Gastroesophageal sphincter (tissue), 4 donors: ENCODE measurements around the gene LSM4. TPM values are rescaled to one million over a fixed set of nuclear protein-coding genes. Genes with fewer than 3 reads are reported as not detected.

Source experiments
- ATAC-seq: fragments of 150-250 bp; one replicate; pipeline ENCODE4 v1.9.1; 2016; ENCODE audit warnings: mild to moderate bottlenecking, moderate library complexity
- H3K27ac ChIP-seq, 4 donors: fragments of 200-600 bp; sonication (generic) in 3 of 4; 1 replicate in 3 of 4; 2 replicates in 1 of 4; pipeline ENCODE4 v1.5.1; 2016 to 2019
- H3K27me3 ChIP-seq: fragments of 200-600 bp; sonication (generic); one replicate; pipeline ENCODE4 v1.5.1; 2019
- H3K36me3 ChIP-seq, 2 donors: fragments of 200-600 bp; sonication (generic); one replicate each; pipeline ENCODE4 v1.5.1; 2019; ENCODE audit warnings: control low read depth in 1 of 2
- H3K4me1 ChIP-seq, 3 donors: fragments of 200-600 bp; sonication (generic); 1 replicate in 2 of 3; 2 replicates in 1 of 3; pipeline ENCODE4 v1.5.1; 2016 to 2019; ENCODE audit warnings: control low read depth in 2 of 3
- H3K4me3 ChIP-seq, 2 donors: fragments of 200-600 bp; sonication (generic); one replicate each; pipeline ENCODE4 v1.5.1; 2019; ENCODE audit warnings: mild to moderate bottlenecking in 1 of 2, moderate library complexity in 1 of 2
- H3K9me3 ChIP-seq, 3 donors: fragments of 200-600 bp; sonication (generic); one replicate each; pipeline ENCODE4 v1.5.1; 2017 to 2019; ENCODE audit warnings: control low read depth in 2 of 3
- EP300 ChIP-seq: sonication (generic); formaldehyde crosslinking; IDR thresholded peaks from one replicate; pipeline ENCODE4 v1.6.1; 2017; ENCODE audit warnings: antibody characterized with exemption, mild to moderate bottlenecking
- POLR2A ChIP-seq, 2 donors: fragments of 450-650 bp; IDR thresholded peaks; one replicate each; pipeline ENCODE4 v1.6.1; 2017; ENCODE audit warnings: antibody characterized with exemption in 2 of 2, mild to moderate bottlenecking in 2 of 2, moderate library complexity in 1 of 2
- POLR2AphosphoS5 ChIP-seq: sonication (generic); formaldehyde crosslinking; IDR thresholded peaks from one replicate; pipeline ENCODE4 v1.6.1; 2017; ENCODE audit warnings: antibody characterized with exemption
- WGBS, 2 donors: methylation state at CpG; one replicate each; pipeline ENCODE4 v1.1.5; 2018; ENCODE audit warnings: low coverage in 1 of 2; 5-methylcytosine and 5-hydroxymethylcytosine counted together
- total RNA-seq, 4 donors: library from RNA; depleted of rRNA; stranded (reverse); fragments of >200 nt; gene quantifications; one replicate each; pipeline ENCODE4 v1.1.0, GENCODE V29; 2016
- TF ChIP-seq, protein P1 (sequence below), 4 experiments: fragments of 200-600 bp in 2 of 4; fragments of 450-650 bp in 2 of 4; sonication (generic) in 1 of 4; IDR thresholded peaks; one replicate each; pipeline ENCODE4 v1.5.1; 2017 to 2019; ENCODE audit warnings: antibody characterized with exemption in 4 of 4, mild to moderate bottlenecking in 2 of 4, moderate library complexity in 2 of 4

Gene LSM4
- total RNA-seq, 4 donors from 2014 or later: 81.2 to 116 (median 94.5) TPM

DNA sequence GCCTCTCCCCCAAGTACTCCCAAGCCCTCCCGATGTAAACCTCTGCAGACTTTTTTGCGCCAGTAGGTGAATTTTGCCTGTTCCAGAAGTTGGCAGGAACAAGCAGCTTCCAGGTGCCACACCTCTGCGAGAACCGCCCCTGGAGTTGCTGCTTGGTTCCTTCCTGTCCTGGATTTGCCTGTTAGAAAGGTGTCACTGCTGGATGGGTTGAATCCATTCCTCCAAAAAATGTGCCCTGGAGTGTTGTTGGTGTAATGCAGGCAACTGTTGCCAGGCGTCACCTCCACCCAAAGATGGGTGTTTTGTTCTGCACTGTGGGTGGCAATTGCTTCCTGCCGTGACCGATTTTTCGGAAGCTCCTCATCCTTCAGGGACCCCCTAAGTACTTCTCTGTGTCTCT, 23.2 kb upstream of the LSM4 start:
- Histone ChIP-seq H3K27me3 (no peaks in the 10 kb centered on the region), H3K36me3 (peaks cover 0 to 50% of the 10 kb centered on the region in 2 donors), H3K27ac (no peak overlapping the region), H3K9me3 (no peaks in the 10 kb centered on the region), H3K4me3 (no peak overlapping the region), H3K4me1 (peaks cover 0 to 38% (median 3%) of the 10 kb centered on the region in 3 donors)
- 64% methylated on average over 8 of the region's 8 CpGs for WGBS, 2 donors
- ATAC-seq: no peak
- no peak for TF ChIP-seq EP300
- no peak for TF ChIP-seq POLR2A (IDR thresholded peaks at IDR 0.05)
- TF ChIP-seq, protein P1, sequence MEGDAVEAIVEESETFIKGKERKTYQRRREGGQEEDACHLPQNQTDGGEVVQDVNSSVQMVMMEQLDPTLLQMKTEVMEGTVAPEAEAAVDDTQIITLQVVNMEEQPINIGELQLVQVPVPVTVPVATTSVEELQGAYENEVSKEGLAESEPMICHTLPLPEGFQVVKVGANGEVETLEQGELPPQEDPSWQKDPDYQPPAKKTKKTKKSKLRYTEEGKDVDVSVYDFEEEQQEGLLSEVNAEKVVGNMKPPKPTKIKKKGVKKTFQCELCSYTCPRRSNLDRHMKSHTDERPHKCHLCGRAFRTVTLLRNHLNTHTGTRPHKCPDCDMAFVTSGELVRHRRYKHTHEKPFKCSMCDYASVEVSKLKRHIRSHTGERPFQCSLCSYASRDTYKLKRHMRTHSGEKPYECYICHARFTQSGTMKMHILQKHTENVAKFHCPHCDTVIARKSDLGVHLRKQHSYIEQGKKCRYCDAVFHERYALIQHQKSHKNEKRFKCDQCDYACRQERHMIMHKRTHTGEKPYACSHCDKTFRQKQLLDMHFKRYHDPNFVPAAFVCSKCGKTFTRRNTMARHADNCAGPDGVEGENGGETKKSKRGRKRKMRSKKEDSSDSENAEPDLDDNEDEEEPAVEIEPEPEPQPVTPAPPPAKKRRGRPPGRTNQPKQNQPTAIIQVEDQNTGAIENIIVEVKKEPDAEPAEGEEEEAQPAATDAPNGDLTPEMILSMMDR (IDR thresholded peaks at IDR 0.05): no peak
- TF ChIP-seq POLR2AphosphoS5: no peak

DNA sequence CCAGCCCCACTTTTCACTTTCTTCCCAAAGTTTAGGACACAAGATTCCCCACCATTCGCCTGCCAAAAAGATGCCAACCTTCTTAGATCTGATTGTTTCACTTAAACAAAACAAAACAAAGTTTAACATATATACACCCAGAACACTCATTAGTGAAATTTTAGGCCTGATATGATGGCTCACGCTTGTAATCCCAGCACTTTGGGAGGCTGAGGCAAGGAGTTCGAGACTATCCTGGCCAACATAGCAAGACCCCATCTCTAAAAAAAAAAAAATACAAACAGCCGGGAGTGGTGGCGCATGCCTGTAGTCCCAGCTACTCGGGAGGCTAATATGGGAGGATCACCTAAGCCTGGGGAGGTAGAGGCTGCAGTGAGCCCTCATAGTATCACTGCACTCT, 22.4 kb upstream of the LSM4 start:
- Histone ChIP-seq H3K27me3 (no peaks in the 10 kb centered on the region), H3K9me3 (no peaks in the 10 kb centered on the region), H3K27ac (no peak overlapping the region), H3K4me3 (no peak overlapping the region), H3K36me3 (peaks cover 0 to 46% of the 10 kb centered on the region in 2 donors), H3K4me1 (peaks cover 0 to 42% (median 3%) of the 10 kb centered on the region in 3 donors)
- WGBS, 2 donors: 100% methylated on average over 3 to 4 of the region's 6 CpGs
- no peak for ATAC-seq
- no peak for TF ChIP-seq POLR2A (IDR thresholded peaks at IDR 0.05)

DNA sequence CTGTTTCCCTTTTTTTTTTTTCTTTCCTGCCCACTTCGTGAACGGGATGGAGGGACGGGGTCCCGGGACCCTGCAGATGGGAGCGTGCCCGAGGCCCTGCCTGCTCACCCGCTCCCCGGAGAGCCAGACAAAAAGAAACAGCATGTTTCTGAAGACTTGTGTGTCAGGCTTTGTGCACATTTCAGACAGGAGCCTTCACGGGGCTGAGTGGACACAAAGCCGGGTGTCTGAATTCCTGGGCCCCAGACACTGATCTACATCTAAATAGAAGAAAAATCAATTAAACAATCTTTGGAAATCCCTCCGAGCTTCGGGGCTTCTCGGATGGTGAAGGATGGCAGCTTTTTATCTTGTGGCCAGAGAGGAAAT, 21.7 kb upstream of the LSM4 start:
- WGBS, 2 donors: 45 to 50% methylated on average over 5 of the region's 13 CpGs
- Histone ChIP-seq H3K27ac (peak overlapping the region in 2 of 4 donors; percentile 50 to 51), H3K36me3 (peaks cover 0 to 42% of the 10 kb centered on the region in 2 donors)

DNA sequence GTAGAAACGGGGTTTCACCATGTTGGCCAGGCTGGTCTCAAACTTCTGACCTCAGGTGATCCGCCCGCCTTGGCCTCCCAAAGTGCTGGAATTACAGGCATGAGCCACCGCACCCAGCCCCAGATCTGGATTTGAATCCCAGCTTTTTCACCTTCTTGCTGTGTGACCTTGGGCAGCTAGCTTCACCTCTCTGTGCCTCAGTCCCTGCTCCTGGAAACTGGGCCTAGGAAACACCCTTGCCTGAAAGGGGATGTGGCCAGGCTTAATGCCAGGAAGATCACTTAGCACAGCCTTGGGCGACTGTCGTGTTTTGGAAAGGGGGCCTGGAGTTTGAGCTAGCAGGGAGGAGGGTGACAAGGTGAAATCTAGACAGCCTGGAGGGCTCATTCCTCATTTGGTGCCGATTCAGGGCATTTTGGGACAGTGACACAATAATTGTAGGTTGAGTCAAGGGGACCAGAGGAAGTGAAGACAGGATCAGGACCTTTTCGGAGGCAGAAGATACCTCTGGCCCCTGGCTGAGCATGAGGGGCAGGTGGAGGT, 19.3 kb upstream of the LSM4 start:
- Histone ChIP-seq H3K27me3 (no peaks in the 10 kb centered on the region), H3K27ac (peak overlapping the region in 3 of 4 donors; percentile 84 to 90 (median 85)), H3K36me3 (peaks cover 0 to 30% of the 10 kb centered on the region in 2 donors), H3K9me3 (no peaks in the 10 kb centered on the region), H3K4me3 (no peak overlapping the region), H3K4me1 (peaks cover 0 to 49% (median 3%) of the 10 kb centered on the region in 3 donors)
- ATAC-seq: no peak
- 74% methylated on average over 4 of the region's 8 CpGs; no CpG with 5 or more reads in 1 of the 2 donors for whole genome bisulfite sequencing, 2 donors
- no peak for TF ChIP-seq POLR2AphosphoS5

More for the DNA sequence above, 21.7 kb upstream of the LSM4 start:
- Histone ChIP-seq H3K4me1 (peaks cover 0 to 44% (median 3%) of the 10 kb centered on the region in 3 donors), H3K4me3 (no peak overlapping the region), H3K27me3 (no peaks in the 10 kb centered on the region), H3K9me3 (no peaks in the 10 kb centered on the region)
- ATAC-seq: no peak
- TF ChIP-seq EP300 (no peak), POLR2A (IDR thresholded peaks at IDR 0.05) (no peak), POLR2AphosphoS5 (no peak)
- TF ChIP-seq, protein P1 (IDR thresholded peaks at IDR 0.05): no peak

DNA sequence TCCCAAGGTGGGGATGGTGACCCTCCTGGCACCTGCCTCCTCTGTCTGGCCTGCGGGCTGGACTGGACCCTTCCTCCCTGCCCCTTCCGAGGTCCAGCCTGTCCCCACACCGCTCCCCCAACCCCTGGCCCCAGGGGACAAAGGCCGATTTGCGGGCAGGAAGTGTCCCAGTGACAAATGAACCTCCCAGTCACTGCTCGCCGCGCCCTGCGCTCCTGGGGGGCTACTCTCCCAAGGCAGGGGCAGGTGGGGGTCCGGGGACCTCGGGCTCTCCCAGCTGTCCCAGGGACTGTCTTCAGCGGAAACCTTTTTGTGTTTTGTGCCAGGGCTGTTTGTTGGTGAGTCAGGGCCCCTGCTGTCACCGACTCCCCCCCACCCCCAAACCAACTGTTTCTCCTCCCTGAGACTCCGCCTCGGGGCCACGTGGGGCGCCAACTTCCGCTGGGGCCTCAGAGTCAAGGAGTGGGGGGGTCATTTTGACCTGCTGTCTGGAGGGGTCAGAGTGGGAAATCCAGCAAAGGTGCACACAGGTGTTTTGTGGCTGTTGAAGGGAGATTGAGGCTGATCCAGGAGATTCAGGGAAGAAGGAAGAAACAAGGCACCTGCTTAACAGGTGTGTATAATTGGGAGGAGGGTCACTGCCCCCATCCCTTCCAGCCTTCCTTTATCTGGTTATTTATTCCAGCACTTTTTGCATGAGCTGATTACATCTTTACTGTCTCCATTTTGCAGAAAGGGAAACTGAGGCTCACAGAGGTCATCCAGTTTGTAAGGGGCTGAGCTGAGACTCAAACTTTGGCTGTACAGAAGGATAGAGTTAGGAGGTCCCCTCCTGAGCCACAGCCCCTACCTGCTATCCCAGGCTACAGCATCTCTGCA, 18.4 kb upstream of the LSM4 start:
- WGBS, 2 donors: 6% methylated on average over 6 of the region's 18 CpGs; no CpG with 5 or more reads in 1 of the 2 donors
- TF ChIP-seq POLR2AphosphoS5 (no peak), POLR2A (IDR thresholded peaks at IDR 0.05) (no peak), EP300 (no peak)
- TF ChIP-seq, protein P1 (IDR thresholded peaks at IDR 0.05): peak in 1 of 4 experiments; percentile 25
- Histone ChIP-seq H3K27me3 (no peaks in the 10 kb centered on the region), H3K4me1 (peaks cover 0 to 49% (median 3%) of the 10 kb centered on the region in 3 donors), H3K36me3 (peaks cover 0 to 29% of the 10 kb centered on the region in 2 donors), H3K9me3 (no peaks in the 10 kb centered on the region), H3K4me3 (peak overlapping the region; percentile 63 to 83), H3K27ac (peak overlapping the region; percentile 2 to 90 (median 84))
- peak; percentile 48 for ATAC-seq
